Fibroblast of lung (primary cell): ENCODE data around the gene TMPRSS3.

ENCODE experiments used
- CTCF ChIP-seq, 2 donors: IDR thresholded peaks in 1 of 2; conservative IDR thresholded peaks in 1 of 2; 1 replicate in 1 of 2; 2 replicates in 1 of 2; pipeline ENCODE4 v1.5.1; 2011 to 2012; ENCODE audit warnings: low read length in 2 of 2, control low read depth in 1 of 2, inconsistent platforms in 1 of 2, low read depth in 1 of 2, mild to moderate bottlenecking in 1 of 2
- EZH2 ChIP-seq: IDR thresholded peaks from 2 replicates; pipeline ENCODE4 v1.5.1; 2012; ENCODE audit warnings: low read length, control low read depth, mild to moderate bottlenecking; ENCODE audit errors: missing control alignments

GRCh38 chr21:42384156-42384945, 11.5 kb downstream of the TMPRSS3 start:
- TF ChIP-seq EZH2 (no peak), CTCF (conservative IDR thresholded peaks at IDR 0.05 in 1 of 2, IDR thresholded peaks at IDR 0.05 in 1 of 2; ENCODE audit: low read depth in 1 of 2, low read length in 2 of 2) (no peak)
